GM23248 (cell line): Measurements from ENCODE around the gene ARMH4.

Source experiments
- EZH2 ChIP-seq: fragments of 200-600 bp; sonication (generic); IDR thresholded peaks from 2 replicates; pipeline ENCODE4 v1.6.1; 2018; ENCODE audit warnings: antibody characterized with exemption, mild to moderate bottlenecking; ENCODE audit not compliant: insufficient read depth, poor library complexity, severe bottlenecking
- EZH2phosphoT487 ChIP-seq: fragments of 200-600 bp; sonication (generic); IDR thresholded peaks from 2 replicates; pipeline ENCODE4 v1.6.1; 2018; ENCODE audit warnings: antibody characterized with exemption, moderate library complexity, mild to moderate bottlenecking, low read depth; ENCODE audit not compliant: insufficient read depth

DNA sequence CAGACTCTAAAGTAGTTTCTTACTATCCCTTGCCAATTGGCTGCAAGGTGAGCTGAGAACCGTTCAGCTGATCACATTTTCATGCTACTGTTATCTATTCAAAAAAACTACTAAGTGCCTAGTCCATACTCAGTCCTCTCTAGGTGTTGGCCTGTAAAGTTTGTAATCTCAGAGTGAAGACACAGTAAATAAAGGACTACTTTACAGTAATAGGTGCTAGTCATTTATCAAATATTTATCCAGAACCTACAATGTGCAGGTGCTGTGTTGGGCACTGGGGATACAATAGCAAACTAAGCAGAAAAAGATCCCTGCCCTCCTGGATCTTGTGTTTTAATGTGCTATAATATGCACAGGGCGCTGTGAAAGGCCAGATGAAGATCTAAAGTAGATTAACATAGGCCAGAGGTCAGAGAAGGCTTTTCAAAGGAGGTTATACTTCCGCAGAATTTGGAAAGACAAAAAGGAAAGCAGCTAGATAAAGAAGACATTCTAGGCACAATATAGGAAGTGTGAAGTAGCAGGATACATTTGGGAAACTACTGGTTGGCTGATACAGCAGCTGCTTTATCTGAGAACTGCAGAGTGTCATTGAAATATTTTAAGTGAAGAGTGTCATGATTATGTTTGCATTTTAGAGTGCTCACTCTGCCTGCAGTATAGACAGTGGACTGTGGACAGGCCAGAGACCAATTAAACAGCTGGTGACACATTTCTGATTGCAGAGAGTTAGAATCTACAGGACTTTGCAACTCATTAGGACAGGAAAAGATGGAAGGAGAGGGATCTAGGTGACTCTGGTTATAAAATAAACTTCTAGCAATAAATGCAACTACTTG lies 40.0 kb upstream of the ARMH4 start:
- TF ChIP-seq EZH2 (no peak), EZH2phosphoT487 (no peak)
